Panc1 (cell line): Measurements from ENCODE around the gene ADIRF.

Source experiments
- CTCF ChIP-seq: fragments of 450-650 bp; IDR thresholded peaks from 2 replicates; pipeline ENCODE4 v1.5.1; 2017; ENCODE audit warnings: mild to moderate bottlenecking
- POLR2AphosphoS5 ChIP-seq: IDR thresholded peaks from 2 replicates; pipeline ENCODE4 v1.6.1; 2012; ENCODE audit warnings: mild to moderate bottlenecking, low read depth, low read length, moderate library complexity
- REST ChIP-seq, 2 experiments: IDR thresholded peaks; 2 replicates each; pipeline ENCODE4 v1.6.1; 2011 to 2012; ENCODE audit warnings: low read depth in 2 of 2, control low read depth in 1 of 2, low read length in 1 of 2, mild to moderate bottlenecking in 1 of 2, moderate library complexity in 1 of 2; ENCODE audit not compliant: insufficient read depth in 1 of 2
- SIN3A ChIP-seq: IDR thresholded peaks from 2 replicates; pipeline ENCODE4 v1.6.1; 2012; ENCODE audit warnings: low read depth, mild to moderate bottlenecking, low read length, moderate library complexity, borderline replicate concordance; ENCODE audit not compliant: insufficient read depth

- TF ChIP-seq CTCF (no peak), POLR2AphosphoS5 (no peak), SIN3A (no peak), REST (IDR thresholded peaks at IDR 0.05; ENCODE audit: insufficient read depth in 1 of 2, low read depth in 2 of 2, low read length in 1 of 2) (no peak)
Observed at GRCh38 chr10:86941426-86941825, 26.9 kb upstream of the ADIRF start.
